Transverse colon (tissue), 4 donors: ENCODE data around the gene ATXN2. TPM values are rescaled to one million over a fixed set of nuclear protein-coding genes. Genes with fewer than 3 reads are reported as not detected.
A peak's percentile ranks its signal among the peaks of the same experiment; 100 is the strongest.

Experiments
- DNase-seq: peaks from one replicate; pipeline ENCODE4 v3.0.0-alpha.2; 2019
- H3K27ac ChIP-seq, 4 donors: fragments of 200-600 bp; sonication (generic); 2 replicates each; pipeline ENCODE4 v1.5.1; 2016 to 2018; ENCODE audit warnings: inconsistent platforms in 4 of 4
- H3K27me3 ChIP-seq: fragments of 200-600 bp; sonication (generic); 2 replicates; pipeline ENCODE4 v1.5.1; 2017; ENCODE audit warnings: inconsistent platforms
- H3K36me3 ChIP-seq, 4 donors: fragments of 200-600 bp; sonication (generic); 2 replicates each; pipeline ENCODE4 v1.5.1; 2017 to 2019; ENCODE audit warnings: inconsistent platforms in 4 of 4
- H3K4me1 ChIP-seq, 4 donors: fragments of 200-600 bp; sonication (generic); 2 replicates each; pipeline ENCODE4 v1.5.1; 2017 to 2020; ENCODE audit warnings: inconsistent platforms in 4 of 4
- H3K4me3 ChIP-seq, 4 donors: fragments of 200-600 bp; sonication (generic); 1 replicate in 1 of 4; 2 replicates in 3 of 4; pipeline versions ENCODE4 v1.5.1 to v1.6.1; 2017 to 2019; ENCODE audit warnings: inconsistent platforms in 4 of 4
- H3K9me3 ChIP-seq, 2 donors: fragments of 200-600 bp; sonication (generic); 2 replicates each; pipeline ENCODE4 v1.5.1; 2017 to 2019; ENCODE audit warnings: inconsistent platforms in 2 of 2
- EP300 ChIP-seq: sonication (generic); formaldehyde crosslinking; IDR thresholded peaks from one replicate; pipeline ENCODE4 v1.6.1; 2017; ENCODE audit warnings: antibody characterized with exemption, low read depth
- POLR2A ChIP-seq: fragments of 450-650 bp; IDR thresholded peaks from one replicate; pipeline ENCODE4 v1.6.1; 2016; ENCODE audit warnings: antibody characterized with exemption, mild to moderate bottlenecking, moderate library complexity
- POLR2AphosphoS5 ChIP-seq, 3 donors: sonication (generic); formaldehyde crosslinking; IDR thresholded peaks; one replicate each; pipeline ENCODE4 v1.6.1; 2016; ENCODE audit warnings: antibody characterized with exemption in 3 of 3
- WGBS, 2 donors: methylation state at CpG; one replicate each; pipeline ENCODE4 v1.1.5; 2018; ENCODE audit warnings: low coverage in 1 of 2; 5-methylcytosine and 5-hydroxymethylcytosine counted together
- in situ Hi-C, 4 donors: fragments of 200-750 bp; cut with MboI; loops; one replicate each; pipeline versions ENCODE4 v1.15.0 to v1.15.1; 2017; ENCODE audit warnings: low sequenced_read_pairs in 3 of 4, low pct_ligation_motif_present in 1 of 4, low pct_unique_long_range_greater_than_20kb in 1 of 4
- intact Hi-C: fragments of 100-400 bp; cut with DNase I; formaldehyde crosslinking; loops from one replicate; pipeline ENCODE4 v1.15.1; 2023; ENCODE audit warnings: low total_unique reads
- total RNA-seq, 4 donors: library from RNA; depleted of rRNA; stranded (reverse); fragments of >200 nt; gene quantifications; one replicate each; pipeline ENCODE4 v1.1.0, GENCODE V29; 2016
- TF ChIP-seq, protein P1 (sequence below), 5 experiments: fragments of 200-600 bp in 3 of 5; fragments of 450-650 bp in 2 of 5; sonication (generic) in 3 of 5; IDR thresholded peaks; 1 replicate in 2 of 5; 2 replicates in 3 of 5; pipeline ENCODE4 v1.5.1; 2016 to 2017; ENCODE audit warnings: antibody characterized with exemption in 5 of 5, inconsistent platforms in 3 of 5, mild to moderate bottlenecking in 2 of 5, moderate library complexity in 1 of 5

Gene ATXN2
- total RNA-seq, 4 donors from 2014 or later: 50.2 to 95.5 (median 83.2) TPM

DNA sequence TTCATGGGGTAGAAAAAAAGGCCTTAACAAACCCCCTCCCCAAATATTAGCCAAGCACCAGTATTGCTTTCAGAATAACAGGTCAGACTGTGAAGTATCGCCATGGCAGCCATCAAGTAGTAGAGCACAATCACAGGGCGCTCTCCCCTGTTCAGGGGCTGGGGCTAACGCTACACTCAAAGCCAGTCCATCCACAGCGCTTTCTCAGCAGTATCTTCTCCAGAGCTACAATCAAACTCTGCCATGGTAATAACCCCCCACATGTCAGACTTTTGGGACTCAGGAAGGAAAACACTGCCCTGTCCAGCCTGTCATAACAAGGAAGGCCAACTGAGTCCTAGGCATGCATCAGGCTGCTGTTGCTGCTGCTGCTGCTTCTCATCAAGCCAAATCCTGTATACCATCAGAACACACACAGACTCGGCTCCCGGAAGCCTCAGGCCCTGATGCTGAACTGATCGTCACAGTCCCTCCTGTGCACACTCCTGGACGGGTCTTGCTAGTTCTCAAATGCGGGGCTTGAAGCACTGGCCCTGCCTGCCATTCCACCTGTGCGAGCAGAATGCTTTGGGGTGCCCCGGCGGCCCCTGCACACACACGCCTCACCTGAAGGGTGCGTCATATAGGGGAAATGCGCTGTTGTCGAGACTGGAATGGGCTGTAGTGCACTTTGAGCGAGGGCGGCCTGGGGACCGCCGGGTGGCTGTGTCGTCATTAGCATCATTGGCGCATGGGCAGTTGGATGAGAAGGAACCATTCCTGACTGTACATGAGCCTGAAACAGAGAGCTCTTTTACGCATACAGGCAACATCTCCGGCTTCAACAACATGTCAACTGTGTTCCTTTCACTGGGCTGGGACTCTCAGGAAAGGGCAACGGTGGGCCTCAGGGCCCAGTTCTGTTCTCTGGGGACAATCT, 145.8 kb downstream of the ATXN2 start:
- intact Hi-C loops: loop anchor here (2.0 kb wide), 1 partner anchor 59 kb away; no protein-coding TSS in a partner anchor
- DNase-seq: no peak
- WGBS, 2 donors: 94 to 100% methylated on average over 8 to 23 of the region's 25 CpGs

DNA sequence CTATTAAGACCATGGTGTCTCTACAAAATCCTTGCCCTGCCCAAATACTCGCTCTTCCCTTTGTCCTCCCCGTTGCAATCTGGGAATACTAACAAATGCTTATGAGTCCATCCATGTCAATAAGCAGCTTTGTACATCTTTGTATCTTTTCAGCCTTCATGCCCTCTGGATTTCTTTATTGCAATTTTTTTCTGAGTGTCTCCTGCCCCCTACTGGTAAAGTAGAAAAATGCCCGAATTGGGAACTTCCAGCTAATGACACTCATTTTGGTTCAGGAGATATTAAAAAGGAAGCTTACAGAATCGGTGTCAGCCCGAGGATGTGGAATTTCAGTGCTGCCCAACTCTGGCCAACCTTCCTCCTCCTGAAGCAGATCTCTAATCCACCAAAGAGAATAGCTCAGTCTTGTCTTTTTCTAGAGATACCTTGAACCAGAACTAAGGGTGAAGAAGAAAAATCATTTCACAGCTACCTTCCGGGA, 147.4 kb downstream of the ATXN2 start:
- Histone ChIP-seq H3K4me3 (no peak overlapping the region), H3K36me3 (peaks cover 0 to 26% (median 9%) of the 10 kb centered on the region in 4 donors), H3K4me1 (peaks cover 6 to 10% (median 7%) of the 10 kb centered on the region in 4 donors), H3K9me3 (no peaks in the 10 kb centered on the region), H3K27me3 (no peaks in the 10 kb centered on the region), H3K27ac (no peak overlapping the region)
- no peak for DNase-seq
- in situ Hi-C loops: loop anchor here in 2 of 4 donors (5.0 kb wide), 1 partner anchor 54 kb away; no protein-coding TSS in a partner anchor
- intact Hi-C loops: loop anchor here (2.0 kb wide), 1 partner anchor 57 kb away; no protein-coding TSS in a partner anchor
- TF ChIP-seq, protein P1, sequence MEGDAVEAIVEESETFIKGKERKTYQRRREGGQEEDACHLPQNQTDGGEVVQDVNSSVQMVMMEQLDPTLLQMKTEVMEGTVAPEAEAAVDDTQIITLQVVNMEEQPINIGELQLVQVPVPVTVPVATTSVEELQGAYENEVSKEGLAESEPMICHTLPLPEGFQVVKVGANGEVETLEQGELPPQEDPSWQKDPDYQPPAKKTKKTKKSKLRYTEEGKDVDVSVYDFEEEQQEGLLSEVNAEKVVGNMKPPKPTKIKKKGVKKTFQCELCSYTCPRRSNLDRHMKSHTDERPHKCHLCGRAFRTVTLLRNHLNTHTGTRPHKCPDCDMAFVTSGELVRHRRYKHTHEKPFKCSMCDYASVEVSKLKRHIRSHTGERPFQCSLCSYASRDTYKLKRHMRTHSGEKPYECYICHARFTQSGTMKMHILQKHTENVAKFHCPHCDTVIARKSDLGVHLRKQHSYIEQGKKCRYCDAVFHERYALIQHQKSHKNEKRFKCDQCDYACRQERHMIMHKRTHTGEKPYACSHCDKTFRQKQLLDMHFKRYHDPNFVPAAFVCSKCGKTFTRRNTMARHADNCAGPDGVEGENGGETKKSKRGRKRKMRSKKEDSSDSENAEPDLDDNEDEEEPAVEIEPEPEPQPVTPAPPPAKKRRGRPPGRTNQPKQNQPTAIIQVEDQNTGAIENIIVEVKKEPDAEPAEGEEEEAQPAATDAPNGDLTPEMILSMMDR (IDR thresholded peaks at IDR 0.05): peak; percentile 78 to 90 (median 81)
- TF ChIP-seq POLR2AphosphoS5 (IDR thresholded peaks at IDR 0.05): no peak
- 30 to 62% methylated on average over 3 to 6 of the region's 6 CpGs for WGBS, 2 donors

More for the DNA sequence above, 145.8 kb downstream of the ATXN2 start:
- no peaks in the 10 kb centered on the region for H3K27me3 ChIP-seq
- H3K9me3 ChIP-seq: no peaks in the 10 kb centered on the region
- H3K4me1 ChIP-seq: no peaks in the 10 kb centered on the region
- in situ Hi-C loops: loop anchor here in 2 of 4 donors (5.0 kb wide), 1 partner anchor 56 kb away; no protein-coding TSS in a partner anchor
- peaks cover 0 to 31% (median 10%) of the 10 kb centered on the region in 4 donors for H3K36me3 ChIP-seq
- no peak overlapping the region for H3K4me3 ChIP-seq
- H3K27ac ChIP-seq: no peak overlapping the region
- TF ChIP-seq EP300: no peak
- TF ChIP-seq POLR2AphosphoS5 (IDR thresholded peaks at IDR 0.05): no peak
- TF ChIP-seq, protein P1 (IDR thresholded peaks at IDR 0.05): no peak
- TF ChIP-seq POLR2A: no peak

DNA sequence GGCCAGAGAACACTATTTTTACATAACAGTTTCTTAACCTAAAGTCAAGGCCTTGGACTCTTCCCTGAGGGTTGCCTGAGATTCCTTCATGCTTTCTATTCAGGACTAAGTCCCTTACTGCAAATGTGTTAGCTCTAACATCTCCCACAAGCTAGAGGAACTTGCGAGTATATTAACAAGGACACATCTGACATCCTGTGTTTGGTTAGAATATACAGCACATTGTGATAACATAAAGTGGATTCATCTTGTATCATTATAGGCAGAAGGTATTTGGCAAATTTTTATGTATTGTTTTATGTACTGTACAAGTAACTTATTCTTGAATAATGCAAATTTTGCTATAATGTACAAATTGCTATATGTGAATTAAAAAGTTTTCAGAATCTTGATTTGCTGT, 147.9 kb downstream of the ATXN2 start:
- peaks cover 11 to 15% (median 11%) of the 10 kb centered on the region in 4 donors for H3K4me1 ChIP-seq
- intact Hi-C loops (no loop called here), in situ Hi-C loops (loop anchor here in 2 of 4 donors (5.0 kb wide), 1 partner anchor 54 kb away; no protein-coding TSS in a partner anchor)
- H3K36me3 ChIP-seq: peaks cover 0 to 21% (median 7%) of the 10 kb centered on the region in 4 donors
- WGBS, 2 donors: 50% methylated on average over 1 of the region's 1 CpG; no CpG with 5 or more reads in 1 of the 2 donors
- H3K4me3 ChIP-seq: no peak overlapping the region
- TF ChIP-seq EP300: no peak
- TF ChIP-seq, protein P1 (IDR thresholded peaks at IDR 0.05): no peak
- TF ChIP-seq POLR2A: no peak
- no peak for TF ChIP-seq POLR2AphosphoS5 (IDR thresholded peaks at IDR 0.05)
- no peaks in the 10 kb centered on the region for H3K9me3 ChIP-seq
- DNase-seq: no peak
- no peaks in the 10 kb centered on the region for H3K27me3 ChIP-seq
- H3K27ac ChIP-seq: no peak overlapping the region

DNA sequence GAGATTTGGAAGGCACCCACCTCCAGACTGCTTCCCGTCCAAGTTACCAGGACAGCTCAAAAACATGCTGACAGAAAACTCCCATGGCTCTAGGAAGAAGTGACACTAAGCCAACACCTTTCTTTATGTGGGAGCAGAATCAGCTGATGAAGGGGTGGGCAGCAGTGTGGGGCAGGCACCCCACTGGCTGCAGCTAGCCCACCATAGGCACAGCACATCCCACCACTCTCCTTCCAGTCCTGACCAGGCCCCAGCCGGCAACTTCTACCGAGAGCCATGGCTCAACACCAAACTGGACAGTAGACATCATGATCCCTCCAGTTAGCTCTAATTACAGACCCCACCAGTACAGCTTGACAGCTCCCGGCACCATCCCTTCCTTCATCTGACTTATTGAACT, 148.4 kb downstream of the ATXN2 start:
- no peak overlapping the region for H3K27ac ChIP-seq
- H3K27me3 ChIP-seq: no peaks in the 10 kb centered on the region
- in situ Hi-C loops: loop anchor here in 2 of 4 donors (5.0 kb wide), 1 partner anchor 53 kb away; no protein-coding TSS in a partner anchor
- intact Hi-C loops: no loop called here
- H3K9me3 ChIP-seq: no peaks in the 10 kb centered on the region
- H3K4me3 ChIP-seq: no peak overlapping the region
- TF ChIP-seq, protein P1 (IDR thresholded peaks at IDR 0.05): no peak
- no peak for TF ChIP-seq POLR2AphosphoS5 (IDR thresholded peaks at IDR 0.05)
- TF ChIP-seq POLR2A: no peak
- no peak for TF ChIP-seq EP300
- peaks cover 0 to 16% (median 5%) of the 10 kb centered on the region in 4 donors for H3K36me3 ChIP-seq
- no peak for DNase-seq
- peaks cover 16 to 20% (median 17%) of the 10 kb centered on the region in 4 donors for H3K4me1 ChIP-seq
- WGBS, 2 donors: 90 to 100% methylated on average over 1 to 4 of the region's 4 CpGs
